SK-N-SH (cell line): ENCODE measurements around the gene FOXG1.

Experiments used
- CTCF ChIP-seq: fragments of 200-600 bp; sonication (generic); IDR thresholded peaks from 2 replicates; pipeline ENCODE4 v1.6.1; 2017; ENCODE audit warnings: antibody characterized with exemption, mild to moderate bottlenecking, moderate library complexity
- EZH2phosphoT487 ChIP-seq: fragments of 200-600 bp; sonication (generic); IDR thresholded peaks from 2 replicates; pipeline ENCODE4 v1.6.1; 2017; ENCODE audit warnings: low read depth, mixed run types, mild to moderate bottlenecking, antibody characterized with exemption, moderate library complexity, borderline replicate concordance
- GATA2 ChIP-seq: sonication (generic); formaldehyde crosslinking; IDR thresholded peaks from 2 replicates; pipeline ENCODE4 v1.5.0; 2020; ENCODE audit warnings: mild to moderate bottlenecking, missing genetic modification reagents
- POLR2AphosphoS5 ChIP-seq: IDR thresholded peaks from 2 replicates; pipeline ENCODE4 v1.6.1; 2012; ENCODE audit warnings: low read depth, low read length
- RAD21 ChIP-seq: IDR thresholded peaks from 2 replicates; pipeline ENCODE4 v1.6.1; 2012; ENCODE audit warnings: mild to moderate bottlenecking, low read length
- RFX5 ChIP-seq: IDR thresholded peaks from 2 replicates; pipeline ENCODE4 v1.6.1; 2012; ENCODE audit warnings: mild to moderate bottlenecking, improper control_type of control experiment, low read length
- SIN3A ChIP-seq: IDR thresholded peaks from 2 replicates; pipeline ENCODE4 v1.6.1; 2012; ENCODE audit warnings: low read depth, mild to moderate bottlenecking, low read length, moderate library complexity, borderline replicate concordance
- SMC3 ChIP-seq: IDR thresholded peaks from 2 replicates; pipeline ENCODE4 v1.6.1; 2012; ENCODE audit warnings: low read depth, low read length, improper control_type of control experiment
- TAF1 ChIP-seq: IDR thresholded peaks from 2 replicates; pipeline ENCODE4 v1.6.1; 2012; ENCODE audit warnings: low read depth, mild to moderate bottlenecking, low read length, moderate library complexity, borderline replicate concordance
- USF1 ChIP-seq: IDR thresholded peaks from 2 replicates; pipeline ENCODE4 v1.4.0; 2012; ENCODE audit warnings: low read depth, borderline replicate concordance

- TF ChIP-seq SIN3A, result no peak
- no peak for TF ChIP-seq RAD21
- TF ChIP-seq RFX5, result no peak
- TF ChIP-seq CTCF, result no peak
- no peak for TF ChIP-seq EZH2phosphoT487
- TF ChIP-seq POLR2AphosphoS5, result no peak
- TF ChIP-seq USF1, result no peak
- no peak for TF ChIP-seq GATA2
- no peak for TF ChIP-seq TAF1
- no peak for TF ChIP-seq SMC3
These were observed 3.6 kb upstream of the FOXG1 start for GRCh38 chr14:28762955-28763326.
